HCT116 (cell line): Measurements from ENCODE around the gene PITPNC1. TPM values are rescaled to one million over a fixed set of nuclear protein-coding genes. Genes with fewer than 3 reads are reported as not detected.

ENCODE experiments used
- ATAC-seq: fragments of 200-7000 bp; cut with Tn5 transposase; 2 replicates; pipeline ENCODE4 v1.9.1; 2020; ENCODE audit warnings: mild to moderate bottlenecking, moderate library complexity
- BruUV-seq: library from RNA; stranded (reverse); fragments of 400-500 nt; replicated peaks from 2 replicates; lab custom pipeline; 2021; lab: Mats Ljungman, UMichigan
- CTCF ChIA-PET: fragments of 300-600 bp; sonication (Branson Sonifier 250); formaldehyde crosslinking; loops from one replicate; lab custom pipeline; 2021; ENCODE audit warnings: antibody characterized with exemption; lab: Charles Lee
- POLR2A ChIA-PET: fragments of 300-600, 350-600 bp; sonication (Branson Sonifier 250); formaldehyde crosslinking; loops from one replicate; lab custom pipeline; 2021; ENCODE audit warnings: antibody characterized with exemption; lab: Charles Lee
- RAD21 ChIA-PET, 2 experiments: fragments of 300-600 bp; sonication (Branson Sonifier 250); formaldehyde crosslinking; loops; one replicate each; lab custom pipeline; 2023; ENCODE audit warnings: low total read pairs in 2 of 2; ENCODE audit not compliant: uncharacterized antibody in 2 of 2, unreplicated experiment in 2 of 2, low non-redundant PET in 1 of 2; lab: Charles Lee
- DNase-seq: peaks from one replicate; pipeline ENCODE4 v3.0.0-alpha.2; 2010; ENCODE audit warnings: low read depth, low spot score
- H2AFZ ChIP-seq: fragments of 200-600 bp; shearing (Covaris generic), sonication (generic); 2 replicates; pipeline ENCODE4 v1.6.1; 2017; ENCODE audit warnings: low read depth, mixed run types, mixed read lengths, antibody characterized with exemption, low read length; ENCODE audit not compliant: poor library complexity, severe bottlenecking
- H3K27ac ChIP-seq: 2 replicates; pipeline ENCODE4 v1.5.1; 2012; ENCODE audit warnings: low read depth, low read length
- H3K27me3 ChIP-seq: fragments of 200-600 bp; sonication (generic); 2 replicates; pipeline ENCODE4 v1.6.1; 2016; ENCODE audit warnings: mixed run types, low read length, mixed read lengths; ENCODE audit not compliant: insufficient read depth
- H3K36me3 ChIP-seq, 2 experiments: fragments of 200-500 bp in 1 of 2; fragments of 200-600 bp in 1 of 2; sonication (Bioruptor generic) in 1 of 2; sonication (generic) in 1 of 2; 2 replicates each; pipeline versions ENCODE4 v1.5.1 to v1.6.1; 2014 to 2016; ENCODE audit warnings: low read length in 2 of 2, inconsistent platforms in 1 of 2, mixed read lengths in 1 of 2, mixed run types in 1 of 2; ENCODE audit not compliant: insufficient read depth in 2 of 2, control insufficient read depth in 1 of 2
- H3K4me1 ChIP-seq, 2 experiments: fragments of 200-600 bp in 1 of 2; sonication (generic) in 1 of 2; 2 replicates each; pipeline versions ENCODE4 v1.5.1 to v1.6.1; 2012 to 2017; ENCODE audit warnings: low read length in 2 of 2, inconsistent platforms in 1 of 2, mild to moderate bottlenecking in 1 of 2, mixed read lengths in 1 of 2, mixed run types in 1 of 2, moderate library complexity in 1 of 2; ENCODE audit not compliant: insufficient read depth in 2 of 2, control insufficient read depth in 1 of 2
- H3K4me2 ChIP-seq: fragments of 200-600 bp; sonication (generic); 2 replicates; pipeline ENCODE4 v1.6.1; 2017; ENCODE audit warnings: mixed run types, low read length, mixed read lengths
- H3K4me3 ChIP-seq, 2 experiments: fragments of 200-600 bp in 1 of 2; sonication (generic) in 1 of 2; replicated peaks in 1 of 2; 2 replicates each; pipeline ENCODE4 v1.5.1; 2011 to 2016; ENCODE audit warnings: low read length in 2 of 2, control low read depth in 1 of 2, low read depth in 1 of 2, mild to moderate bottlenecking in 1 of 2, mixed read lengths in 1 of 2, mixed run types in 1 of 2
- H3K79me2 ChIP-seq: fragments of 200-600 bp; sonication (generic); 2 replicates; pipeline ENCODE4 v1.6.1; 2017; ENCODE audit warnings: mild to moderate bottlenecking, mixed run types, low read length, moderate library complexity, mixed read lengths; ENCODE audit not compliant: insufficient read depth
- H3K9ac ChIP-seq: fragments of 200-600 bp; sonication (generic); 2 replicates; pipeline ENCODE4 v1.6.1; 2016; ENCODE audit warnings: low read length, mixed read lengths
- H3K9me2 ChIP-seq: fragments of 200-600 bp; sonication (generic), shearing (Covaris generic); 2 replicates; pipeline ENCODE4 v1.6.1; 2017; ENCODE audit warnings: mixed run types, mild to moderate bottlenecking, moderate library complexity; ENCODE audit not compliant: insufficient read depth
- H3K9me3 ChIP-seq, 2 experiments: fragments of 200-500 bp in 1 of 2; fragments of 200-600 bp in 1 of 2; sonication (Bioruptor generic) in 1 of 2; sonication (generic) in 1 of 2; 2 replicates each; pipeline ENCODE4 v1.6.1; 2014 to 2017; ENCODE audit warnings: low read length in 2 of 2, mixed read lengths in 2 of 2, inconsistent platforms in 1 of 2, low read depth in 1 of 2, mild to moderate bottlenecking in 1 of 2, mixed run types in 1 of 2, moderate library complexity in 1 of 2; ENCODE audit not compliant: control insufficient read depth in 1 of 2, insufficient read depth in 1 of 2
- H4K20me1 ChIP-seq: fragments of 200-600 bp; sonication (generic), shearing (Covaris generic); 2 replicates; pipeline ENCODE4 v1.6.1; 2017; ENCODE audit warnings: mixed run types, mild to moderate bottlenecking, moderate library complexity; ENCODE audit not compliant: insufficient read depth
- CBX3 ChIP-seq: IDR thresholded peaks from 2 replicates; pipeline ENCODE4 v1.6.1; 2012; ENCODE audit warnings: low read depth
- CEBPB ChIP-seq: IDR thresholded peaks from 2 replicates; pipeline ENCODE4 v1.6.1; 2012; ENCODE audit warnings: low read depth
- EGR1 ChIP-seq: IDR thresholded peaks from 2 replicates; pipeline ENCODE4 v1.6.1; 2012; ENCODE audit warnings: low read depth
- ELF1 ChIP-seq: IDR thresholded peaks from 2 replicates; pipeline ENCODE4 v1.6.1; 2012; ENCODE audit warnings: low read depth, borderline replicate concordance
- EZH2phosphoT487 ChIP-seq: fragments of 200-600 bp; IDR thresholded peaks from 2 replicates; pipeline ENCODE4 v1.6.1; 2018; ENCODE audit warnings: antibody characterized with exemption, borderline replicate concordance
- FOSL1 ChIP-seq: IDR thresholded peaks from 2 replicates; pipeline ENCODE4 v1.6.1; 2012; ENCODE audit warnings: low read depth
- POLR2A ChIP-seq: IDR thresholded peaks from 2 replicates; pipeline ENCODE4 v1.7.0; 2011; ENCODE audit warnings: borderline replicate concordance; ENCODE audit not compliant: insufficient read depth, insufficient read length; ENCODE audit errors: extremely low read depth
- POLR2AphosphoS5 ChIP-seq: IDR thresholded peaks from 2 replicates; pipeline ENCODE4 v1.6.1; 2011; ENCODE audit warnings: mild to moderate bottlenecking, low read depth, low read length, moderate library complexity
- SP1 ChIP-seq: IDR thresholded peaks from 2 replicates; pipeline ENCODE4 v1.6.1; 2012; ENCODE audit warnings: low read depth
- SRF ChIP-seq: IDR thresholded peaks from 2 replicates; pipeline ENCODE4 v1.6.1; 2012; ENCODE audit warnings: low read depth
- TCF7L2 ChIP-seq: IDR thresholded peaks from 2 replicates; pipeline ENCODE4 v1.7.0; 2011; ENCODE audit warnings: borderline replicate concordance, inconsistent platforms; ENCODE audit not compliant: insufficient read depth, insufficient read length; ENCODE audit errors: extremely low read depth
- ZFX ChIP-seq: fragments of 450-650 bp; IDR thresholded peaks from 2 replicates; pipeline ENCODE4 v1.6.1; 2017
- intact Hi-C: fragments of 100-400 bp; cut with micrococcal nuclease; formaldehyde crosslinking; loops from 2 replicates; pipeline ENCODE4 v1.10.0; 2022
- total RNA-seq: library from RNA; stranded (reverse); gene quantifications from one replicate; pipeline ENCODE4 v1.2.1, GENCODE V29; 2021; ENCODE audit not compliant: unreplicated experiment
- TF ChIP-seq, protein P1 (sequence below): IDR thresholded peaks from 2 replicates; pipeline ENCODE4 v1.6.1; 2011; ENCODE audit warnings: mild to moderate bottlenecking, low read length, moderate library complexity; ENCODE audit not compliant: insufficient replicate concordance; ENCODE audit errors: extremely low read depth
- TF ChIP-seq, protein P2 (sequence below), 3 experiments: fragments of 200-600 bp in 1 of 3; sonication (generic) in 1 of 3; IDR thresholded peaks in 2 of 3; conservative IDR thresholded peaks in 1 of 3; 2 replicates each; pipeline ENCODE4 v1.5.1; 2012 to 2017; ENCODE audit warnings: low read depth in 2 of 3, low read length in 2 of 3, antibody characterized with exemption in 1 of 3, borderline replicate concordance in 1 of 3, control low read depth in 1 of 3, mild to moderate bottlenecking in 1 of 3, mixed read lengths in 1 of 3, mixed run types in 1 of 3, moderate library complexity in 1 of 3; ENCODE audit not compliant: insufficient read depth in 1 of 3
- TF ChIP-seq, protein P3 (sequence below): IDR thresholded peaks from 2 replicates; pipeline ENCODE4 v1.6.1; 2012
- TF ChIP-seq, protein P4 (sequence below): IDR thresholded peaks from 2 replicates; pipeline ENCODE4 v1.6.1; 2012

The PITPNC1 gene
- total RNA-seq, 1 experiment from 2014 or later: 41.9 TPM

DNA sequence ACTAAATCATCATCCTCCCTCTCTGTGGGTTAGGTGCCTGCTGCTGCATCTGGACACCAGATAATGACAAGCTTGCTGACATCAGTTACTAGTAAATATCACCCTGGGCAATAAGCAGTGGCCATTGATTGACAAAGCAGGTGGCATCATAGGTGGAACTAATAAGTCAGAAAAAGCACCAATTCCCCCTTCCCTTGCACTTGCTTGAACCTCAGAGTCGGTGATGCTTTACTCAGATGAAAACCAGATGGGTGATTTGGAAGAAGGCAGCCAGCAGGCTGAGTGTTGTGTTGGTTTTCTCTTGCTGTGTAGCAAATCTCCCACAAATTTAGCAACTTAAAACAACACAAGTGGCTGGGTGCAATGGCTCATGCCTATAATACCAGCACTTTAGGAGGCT lies 193.7 kb downstream of the PITPNC1 start:
- H3K9me2 ChIP-seq: no peaks in the 10 kb centered on the region
- no TSS peak for BruUV-seq
- no peaks in the 10 kb centered on the region for H3K27me3 ChIP-seq
- no peaks in the 10 kb centered on the region for H3K4me1 ChIP-seq
- H2AFZ ChIP-seq: no peak overlapping the region
- no peaks in the 10 kb centered on the region for H3K9me3 ChIP-seq
- H3K4me3 ChIP-seq: no peak overlapping the region
- POLR2A ChIA-PET: no interaction called here
- ATAC-seq (no peak), DNase-seq (no peak)
- H3K9ac ChIP-seq: no peak overlapping the region
- H3K27ac ChIP-seq: no peak overlapping the region
- TF ChIP-seq TCF7L2 (no peak), ZFX (no peak)
- H3K4me2 ChIP-seq: no peak overlapping the region
- RAD21 ChIA-PET: no interaction called here
- no peaks in the 10 kb centered on the region for H3K36me3 ChIP-seq
- H3K79me2 ChIP-seq: no peaks in the 10 kb centered on the region
- intact Hi-C loops: no loop called here
- H4K20me1 ChIP-seq: no peaks in the 10 kb centered on the region
- CTCF ChIA-PET: interaction anchor here (1.3 kb wide), 1 partner anchor 11 kb away, joined by 4 read pairs; no protein-coding TSS in a partner anchor

DNA sequence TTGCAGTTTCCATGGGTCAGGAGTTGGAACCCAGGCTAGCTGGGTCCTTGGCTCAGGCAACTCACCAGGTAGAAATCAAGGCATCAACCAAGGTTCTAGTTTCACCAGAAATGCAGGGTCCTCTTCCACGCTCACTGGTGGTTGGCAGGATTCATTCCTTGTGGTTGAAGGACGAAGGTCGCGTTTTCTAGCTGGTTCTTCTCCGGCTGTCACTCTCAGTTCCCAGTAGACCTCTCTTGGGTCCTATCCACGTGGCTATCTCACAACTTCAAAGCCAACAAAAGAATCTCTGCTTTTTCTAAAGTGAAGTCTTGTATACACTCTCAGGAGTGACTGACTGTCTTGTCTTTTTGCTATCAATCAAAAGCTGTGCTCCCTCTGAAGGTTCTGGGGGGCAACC lies 194.4 kb downstream of the PITPNC1 start:
- no peak for DNase-seq
- Histone ChIP-seq H3K9ac (no peak overlapping the region), H3K27me3 (no peaks in the 10 kb centered on the region), H4K20me1 (no peaks in the 10 kb centered on the region), H3K9me3 (no peaks in the 10 kb centered on the region), H3K27ac (no peak overlapping the region), H3K9me2 (no peaks in the 10 kb centered on the region), H3K4me1 (no peaks in the 10 kb centered on the region), H2AFZ (no peak overlapping the region), H3K79me2 (no peaks in the 10 kb centered on the region), H3K4me2 (no peak overlapping the region), H3K4me3 (no peak overlapping the region), H3K36me3 (no peaks in the 10 kb centered on the region)
- TF ChIP-seq POLR2AphosphoS5: no peak
- TF ChIP-seq SRF: no peak
- TF ChIP-seq, protein P1, sequence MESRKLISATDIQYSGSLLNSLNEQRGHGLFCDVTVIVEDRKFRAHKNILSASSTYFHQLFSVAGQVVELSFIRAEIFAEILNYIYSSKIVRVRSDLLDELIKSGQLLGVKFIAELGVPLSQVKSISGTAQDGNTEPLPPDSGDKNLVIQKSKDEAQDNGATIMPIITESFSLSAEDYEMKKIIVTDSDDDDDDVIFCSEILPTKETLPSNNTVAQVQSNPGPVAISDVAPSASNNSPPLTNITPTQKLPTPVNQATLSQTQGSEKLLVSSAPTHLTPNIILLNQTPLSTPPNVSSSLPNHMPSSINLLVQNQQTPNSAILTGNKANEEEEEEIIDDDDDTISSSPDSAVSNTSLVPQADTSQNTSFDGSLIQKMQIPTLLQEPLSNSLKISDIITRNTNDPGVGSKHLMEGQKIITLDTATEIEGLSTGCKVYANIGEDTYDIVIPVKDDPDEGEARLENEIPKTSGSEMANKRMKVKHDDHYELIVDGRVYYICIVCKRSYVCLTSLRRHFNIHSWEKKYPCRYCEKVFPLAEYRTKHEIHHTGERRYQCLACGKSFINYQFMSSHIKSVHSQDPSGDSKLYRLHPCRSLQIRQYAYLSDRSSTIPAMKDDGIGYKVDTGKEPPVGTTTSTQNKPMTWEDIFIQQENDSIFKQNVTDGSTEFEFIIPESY: no peak
- no peak for TF ChIP-seq FOSL1
- no peak for TF ChIP-seq CEBPB
- TF ChIP-seq, protein P2, sequence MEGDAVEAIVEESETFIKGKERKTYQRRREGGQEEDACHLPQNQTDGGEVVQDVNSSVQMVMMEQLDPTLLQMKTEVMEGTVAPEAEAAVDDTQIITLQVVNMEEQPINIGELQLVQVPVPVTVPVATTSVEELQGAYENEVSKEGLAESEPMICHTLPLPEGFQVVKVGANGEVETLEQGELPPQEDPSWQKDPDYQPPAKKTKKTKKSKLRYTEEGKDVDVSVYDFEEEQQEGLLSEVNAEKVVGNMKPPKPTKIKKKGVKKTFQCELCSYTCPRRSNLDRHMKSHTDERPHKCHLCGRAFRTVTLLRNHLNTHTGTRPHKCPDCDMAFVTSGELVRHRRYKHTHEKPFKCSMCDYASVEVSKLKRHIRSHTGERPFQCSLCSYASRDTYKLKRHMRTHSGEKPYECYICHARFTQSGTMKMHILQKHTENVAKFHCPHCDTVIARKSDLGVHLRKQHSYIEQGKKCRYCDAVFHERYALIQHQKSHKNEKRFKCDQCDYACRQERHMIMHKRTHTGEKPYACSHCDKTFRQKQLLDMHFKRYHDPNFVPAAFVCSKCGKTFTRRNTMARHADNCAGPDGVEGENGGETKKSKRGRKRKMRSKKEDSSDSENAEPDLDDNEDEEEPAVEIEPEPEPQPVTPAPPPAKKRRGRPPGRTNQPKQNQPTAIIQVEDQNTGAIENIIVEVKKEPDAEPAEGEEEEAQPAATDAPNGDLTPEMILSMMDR (IDR thresholded peaks at IDR 0.05 in 2 of 3, conservative IDR thresholded peaks at IDR 0.05 in 1 of 3; ENCODE audit: borderline replicate concordance in 1 of 3, insufficient read depth in 1 of 3, low read depth in 2 of 3, low read length in 2 of 3): no peak
- TF ChIP-seq EZH2phosphoT487: no peak
- TF ChIP-seq ELF1: no peak
- no peak for TF ChIP-seq EGR1
- TF ChIP-seq POLR2A: no peak
- no peak for TF ChIP-seq CBX3
- TF ChIP-seq SP1: no peak
- no peak for TF ChIP-seq TCF7L2
- TF ChIP-seq, protein P3, sequence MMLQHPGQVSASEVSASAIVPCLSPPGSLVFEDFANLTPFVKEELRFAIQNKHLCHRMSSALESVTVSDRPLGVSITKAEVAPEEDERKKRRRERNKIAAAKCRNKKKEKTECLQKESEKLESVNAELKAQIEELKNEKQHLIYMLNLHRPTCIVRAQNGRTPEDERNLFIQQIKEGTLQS: no peak
- TF ChIP-seq, protein P4, sequence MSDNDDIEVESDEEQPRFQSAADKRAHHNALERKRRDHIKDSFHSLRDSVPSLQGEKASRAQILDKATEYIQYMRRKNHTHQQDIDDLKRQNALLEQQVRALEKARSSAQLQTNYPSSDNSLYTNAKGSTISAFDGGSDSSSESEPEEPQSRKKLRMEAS: no peak
- no peak for TF ChIP-seq ZFX
- intact Hi-C loops: no loop called here
- ChIA-PET POLR2A (no interaction called here), CTCF (no interaction called here), RAD21 (no interaction called here)
- no TSS peak for BruUV-seq
- ATAC-seq: no peak
